Measurements from ENCODE around the gene DNAH17. TPM values are rescaled to one million over a fixed set of nuclear protein-coding genes. Genes with fewer than 3 reads are reported as not detected.

DNAH17 gene
- total RNA-seq, 1 experiment from 2014 or later: 0.18 TPM

GRCh38 chr17:78400581-78401240 is 176.5 kb downstream of the DNAH17 start:
- intact Hi-C loops (cut with micrococcal nuclease; ENCODE audit: unreplicated experiment) (no loop called here), in situ Hi-C loops (cut with HindIII; ENCODE audit: low pct_unique_long_range_greater_than_20kb, low sequenced_read_pairs) (no loop called here)
- no peak for TF ChIP-seq POLR2AphosphoS5 (IDR thresholded peaks at IDR 0.05; ENCODE audit: low read depth, low read length)
- TF ChIP-seq SIN3A (IDR thresholded peaks at IDR 0.05; ENCODE audit: borderline replicate concordance, insufficient read depth, low read depth, low read length): no peak
- TF ChIP-seq REST (IDR thresholded peaks at IDR 0.05; ENCODE audit: insufficient read depth in 1 of 2, low read depth in 2 of 2, low read length in 1 of 2): no peak
- no peak for TF ChIP-seq TCF7L2 (IDR thresholded peaks at IDR 0.05; ENCODE audit: low read depth, low read length)
- no peak for TF ChIP-seq CTCF (IDR thresholded peaks at IDR 0.05)
- DNase-seq (ENCODE audit: low read depth, low spot score) (no peak), ATAC-seq (peak; percentile 26; the same call in 1 of the 2 replicates)
- H3K4me1 ChIP-seq (ENCODE audit: control insufficient read depth, insufficient read depth, low read length): no peaks in the 10 kb centered on the region
- no peaks in the 10 kb centered on the region for H3K9me3 ChIP-seq (ENCODE audit: control insufficient read depth, insufficient read depth, low read depth, low read length)
- no peak overlapping the region for H3K27ac ChIP-seq (ENCODE audit: low read length)
- H3K27me3 ChIP-seq (ENCODE audit: control insufficient read depth, insufficient read depth, low read length): no peaks in the 10 kb centered on the region
- H3K36me3 ChIP-seq (ENCODE audit: control insufficient read depth, insufficient read depth, low read length): peaks cover 17% of the 10 kb centered on the region
- H3K4me3 ChIP-seq (ENCODE audit: low read depth in 2 of 2, low read length in 2 of 2): no peak overlapping the region
- ChIA-PET CTCF (interaction anchor here (0.5 to 1.1 kb wide), 2 partner anchors 21 to 219 kb away, joined by 3 to 10 read pairs; no protein-coding TSS in a partner anchor), POLR2A (interaction anchor here (0.6 kb wide), 1 partner anchor 167 kb away, joined by 4 read pairs; no protein-coding TSS in a partner anchor)
- no TSS peak for BruUV-seq (replicated peaks)

GRCh38 chr17:78399693-78400144 is 177.5 kb downstream of the DNAH17 start:
- Histone ChIP-seq H3K27me3 (ENCODE audit: control insufficient read depth, insufficient read depth, low read length) (no peaks in the 10 kb centered on the region), H3K9me3 (ENCODE audit: control insufficient read depth, insufficient read depth, low read depth, low read length) (no peaks in the 10 kb centered on the region), H3K4me3 (ENCODE audit: low read depth in 2 of 2, low read length in 2 of 2) (no peak overlapping the region), H3K36me3 (ENCODE audit: control insufficient read depth, insufficient read depth, low read length) (peaks cover 20% of the 10 kb centered on the region), H3K4me1 (ENCODE audit: control insufficient read depth, insufficient read depth, low read length) (no peaks in the 10 kb centered on the region), H3K27ac (ENCODE audit: low read length) (no peak overlapping the region)
- intact Hi-C loops (cut with micrococcal nuclease; ENCODE audit: unreplicated experiment): no loop called here
- ChIA-PET POLR2A (no interaction called here), CTCF (interaction anchor here (1.1 kb wide), 1 partner anchor 22 kb away, joined by 3 read pairs; no protein-coding TSS in a partner anchor)
- ATAC-seq (no peak), DNase-seq (ENCODE audit: low read depth, low spot score) (no peak)
- TF ChIP-seq SIN3A (IDR thresholded peaks at IDR 0.05; ENCODE audit: borderline replicate concordance, insufficient read depth, low read depth, low read length): no peak
- no peak for TF ChIP-seq TCF7L2 (IDR thresholded peaks at IDR 0.05; ENCODE audit: low read depth, low read length)
- no peak for TF ChIP-seq POLR2AphosphoS5 (IDR thresholded peaks at IDR 0.05; ENCODE audit: low read depth, low read length)
- no peak for TF ChIP-seq REST (IDR thresholded peaks at IDR 0.05; ENCODE audit: insufficient read depth in 1 of 2, low read depth in 2 of 2, low read length in 1 of 2)
- no peak for TF ChIP-seq CTCF (IDR thresholded peaks at IDR 0.05)
- no TSS peak for BruUV-seq (replicated peaks)
- in situ Hi-C loops (cut with HindIII; ENCODE audit: low pct_unique_long_range_greater_than_20kb, low sequenced_read_pairs): no loop called here
